Panc1 (cell line): Measurements from ENCODE around the gene FAM107B. TPM values are rescaled to one million over a fixed set of nuclear protein-coding genes. Genes with fewer than 3 reads are reported as not detected.

Experiments
- ATAC-seq: fragments of 200-7000 bp; cut with Tn5 transposase; 2 replicates; pipeline ENCODE4 v1.9.1; 2020; ENCODE audit warnings: mild to moderate bottlenecking, moderate library complexity
- BruUV-seq: library from RNA; stranded (reverse); fragments of 400-500 nt; replicated peaks from 2 replicates; lab custom pipeline; 2021; lab: Mats Ljungman, UMichigan
- CTCF ChIA-PET: fragments of 300-600 bp; sonication (Branson Sonifier 250); formaldehyde crosslinking; loops from one replicate; lab custom pipeline; 2022; ENCODE audit warnings: antibody characterized with exemption; lab: Charles Lee
- POLR2A ChIA-PET: fragments of 300-600 bp; sonication (Branson Sonifier 250); formaldehyde crosslinking; loops from one replicate; lab custom pipeline; 2022; ENCODE audit warnings: antibody characterized with exemption; lab: Charles Lee
- DNase-seq: peaks from one replicate; pipeline ENCODE4 v3.0.0-alpha.2; 2010; ENCODE audit warnings: low read depth, low spot score
- H3K27ac ChIP-seq: 2 replicates; pipeline ENCODE4 v1.5.1; 2011; ENCODE audit warnings: mild to moderate bottlenecking, low read length, inconsistent platforms
- H3K27me3 ChIP-seq: fragments of 200-500 bp; sonication (Bioruptor generic); 2 replicates; pipeline ENCODE4 v1.6.0; 2014; ENCODE audit warnings: low read length, inconsistent platforms; ENCODE audit not compliant: control insufficient read depth, insufficient read depth
- H3K36me3 ChIP-seq: fragments of 200-500 bp; sonication (Bioruptor generic); 2 replicates; pipeline ENCODE4 v1.5.1; 2014; ENCODE audit warnings: inconsistent platforms, mild to moderate bottlenecking, low read length, moderate library complexity; ENCODE audit not compliant: control insufficient read depth, insufficient read depth
- H3K4me1 ChIP-seq: 2 replicates; pipeline ENCODE4 v1.5.1; 2011; ENCODE audit warnings: inconsistent platforms, mild to moderate bottlenecking, low read length, moderate library complexity; ENCODE audit not compliant: control insufficient read depth, insufficient read depth
- H3K4me3 ChIP-seq, 2 experiments: 2 replicates each; pipeline ENCODE4 v1.5.1; 2011 to 2012; ENCODE audit warnings: low read depth in 2 of 2, low read length in 2 of 2, mild to moderate bottlenecking in 2 of 2, inconsistent platforms in 1 of 2, moderate library complexity in 1 of 2
- H3K9me3 ChIP-seq: fragments of 200-500 bp; sonication (Bioruptor generic); 2 replicates; pipeline ENCODE4 v1.5.1; 2014; ENCODE audit warnings: low read depth, mild to moderate bottlenecking, inconsistent platforms, low read length, moderate library complexity; ENCODE audit not compliant: control insufficient read depth, insufficient read depth
- POLR2AphosphoS5 ChIP-seq: IDR thresholded peaks from 2 replicates; pipeline ENCODE4 v1.6.1; 2012; ENCODE audit warnings: mild to moderate bottlenecking, low read depth, low read length, moderate library complexity
- SIN3A ChIP-seq: IDR thresholded peaks from 2 replicates; pipeline ENCODE4 v1.6.1; 2012; ENCODE audit warnings: low read depth, mild to moderate bottlenecking, low read length, moderate library complexity, borderline replicate concordance; ENCODE audit not compliant: insufficient read depth
- TCF7L2 ChIP-seq: IDR thresholded peaks from 2 replicates; pipeline ENCODE4 v1.6.1; 2011; ENCODE audit warnings: mild to moderate bottlenecking, low read depth, low read length, inconsistent platforms
- in situ Hi-C: cut with HindIII; loops from 2 replicates; pipeline ENCODE4 v1.10.0; 2016; ENCODE audit warnings: low sequenced_read_pairs, low pct_unique_long_range_greater_than_20kb
- intact Hi-C: fragments of 100-400 bp; cut with micrococcal nuclease; formaldehyde crosslinking; loops from one replicate; pipeline ENCODE4 v1.10.0; 2022; ENCODE audit not compliant: unreplicated experiment
- total RNA-seq: library from RNA; stranded (reverse); gene quantifications from one replicate; pipeline ENCODE4 v1.2.1, GENCODE V29; 2021; ENCODE audit not compliant: unreplicated experiment
- TF ChIP-seq, protein P1 (sequence below): fragments of 450-650 bp; IDR thresholded peaks from 2 replicates; pipeline ENCODE4 v1.5.1; 2017; ENCODE audit warnings: mild to moderate bottlenecking
- TF ChIP-seq, protein P2 (sequence below), 2 experiments: IDR thresholded peaks; 2 replicates each; pipeline ENCODE4 v1.6.1; 2011 to 2012; ENCODE audit warnings: low read depth in 2 of 2, control low read depth in 1 of 2, low read length in 1 of 2, mild to moderate bottlenecking in 1 of 2, moderate library complexity in 1 of 2; ENCODE audit not compliant: insufficient read depth in 1 of 2

Gene FAM107B
- total RNA-seq, 1 experiment from 2014 or later: 13.4 TPM

DNA sequence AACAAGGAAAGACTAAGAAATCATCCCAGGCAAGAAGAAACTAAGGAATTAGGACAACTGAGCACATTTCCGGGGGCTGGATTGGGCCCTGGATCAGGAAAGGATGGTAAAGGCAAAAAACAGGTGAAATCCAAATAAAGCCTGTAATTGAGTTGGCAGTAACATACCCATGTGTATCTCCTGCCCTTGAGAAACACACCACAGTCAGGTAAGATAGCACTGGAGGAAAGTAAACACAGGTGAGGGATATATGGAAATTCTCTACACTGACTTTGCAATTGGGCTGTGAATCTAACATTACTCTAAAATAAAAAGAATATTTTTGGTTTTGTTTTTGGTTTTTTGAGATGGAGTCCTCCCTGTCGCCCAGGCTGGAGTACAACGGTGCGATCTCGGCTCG lies 303.8 kb downstream of the FAM107B start:
- DNase-seq (no peak), ATAC-seq (no peak)
- ChIA-PET CTCF (no interaction called here), POLR2A (no interaction called here)
- no peaks in the 10 kb centered on the region for H3K9me3 ChIP-seq
- intact Hi-C loops (loop anchor here (10.0 kb wide), 1 partner anchor 276 kb away; no protein-coding TSS in a partner anchor), in situ Hi-C loops (no loop called here)
- no peaks in the 10 kb centered on the region for H3K4me1 ChIP-seq
- no peak overlapping the region for H3K4me3 ChIP-seq
- H3K36me3 ChIP-seq: no peaks in the 10 kb centered on the region
- H3K27ac ChIP-seq: no peak overlapping the region
- H3K27me3 ChIP-seq: no peaks in the 10 kb centered on the region
- TF ChIP-seq, protein P1, sequence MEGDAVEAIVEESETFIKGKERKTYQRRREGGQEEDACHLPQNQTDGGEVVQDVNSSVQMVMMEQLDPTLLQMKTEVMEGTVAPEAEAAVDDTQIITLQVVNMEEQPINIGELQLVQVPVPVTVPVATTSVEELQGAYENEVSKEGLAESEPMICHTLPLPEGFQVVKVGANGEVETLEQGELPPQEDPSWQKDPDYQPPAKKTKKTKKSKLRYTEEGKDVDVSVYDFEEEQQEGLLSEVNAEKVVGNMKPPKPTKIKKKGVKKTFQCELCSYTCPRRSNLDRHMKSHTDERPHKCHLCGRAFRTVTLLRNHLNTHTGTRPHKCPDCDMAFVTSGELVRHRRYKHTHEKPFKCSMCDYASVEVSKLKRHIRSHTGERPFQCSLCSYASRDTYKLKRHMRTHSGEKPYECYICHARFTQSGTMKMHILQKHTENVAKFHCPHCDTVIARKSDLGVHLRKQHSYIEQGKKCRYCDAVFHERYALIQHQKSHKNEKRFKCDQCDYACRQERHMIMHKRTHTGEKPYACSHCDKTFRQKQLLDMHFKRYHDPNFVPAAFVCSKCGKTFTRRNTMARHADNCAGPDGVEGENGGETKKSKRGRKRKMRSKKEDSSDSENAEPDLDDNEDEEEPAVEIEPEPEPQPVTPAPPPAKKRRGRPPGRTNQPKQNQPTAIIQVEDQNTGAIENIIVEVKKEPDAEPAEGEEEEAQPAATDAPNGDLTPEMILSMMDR: no peak
- TF ChIP-seq POLR2AphosphoS5: no peak
- no peak for TF ChIP-seq SIN3A
- no peak for TF ChIP-seq TCF7L2
- TF ChIP-seq, protein P2, sequence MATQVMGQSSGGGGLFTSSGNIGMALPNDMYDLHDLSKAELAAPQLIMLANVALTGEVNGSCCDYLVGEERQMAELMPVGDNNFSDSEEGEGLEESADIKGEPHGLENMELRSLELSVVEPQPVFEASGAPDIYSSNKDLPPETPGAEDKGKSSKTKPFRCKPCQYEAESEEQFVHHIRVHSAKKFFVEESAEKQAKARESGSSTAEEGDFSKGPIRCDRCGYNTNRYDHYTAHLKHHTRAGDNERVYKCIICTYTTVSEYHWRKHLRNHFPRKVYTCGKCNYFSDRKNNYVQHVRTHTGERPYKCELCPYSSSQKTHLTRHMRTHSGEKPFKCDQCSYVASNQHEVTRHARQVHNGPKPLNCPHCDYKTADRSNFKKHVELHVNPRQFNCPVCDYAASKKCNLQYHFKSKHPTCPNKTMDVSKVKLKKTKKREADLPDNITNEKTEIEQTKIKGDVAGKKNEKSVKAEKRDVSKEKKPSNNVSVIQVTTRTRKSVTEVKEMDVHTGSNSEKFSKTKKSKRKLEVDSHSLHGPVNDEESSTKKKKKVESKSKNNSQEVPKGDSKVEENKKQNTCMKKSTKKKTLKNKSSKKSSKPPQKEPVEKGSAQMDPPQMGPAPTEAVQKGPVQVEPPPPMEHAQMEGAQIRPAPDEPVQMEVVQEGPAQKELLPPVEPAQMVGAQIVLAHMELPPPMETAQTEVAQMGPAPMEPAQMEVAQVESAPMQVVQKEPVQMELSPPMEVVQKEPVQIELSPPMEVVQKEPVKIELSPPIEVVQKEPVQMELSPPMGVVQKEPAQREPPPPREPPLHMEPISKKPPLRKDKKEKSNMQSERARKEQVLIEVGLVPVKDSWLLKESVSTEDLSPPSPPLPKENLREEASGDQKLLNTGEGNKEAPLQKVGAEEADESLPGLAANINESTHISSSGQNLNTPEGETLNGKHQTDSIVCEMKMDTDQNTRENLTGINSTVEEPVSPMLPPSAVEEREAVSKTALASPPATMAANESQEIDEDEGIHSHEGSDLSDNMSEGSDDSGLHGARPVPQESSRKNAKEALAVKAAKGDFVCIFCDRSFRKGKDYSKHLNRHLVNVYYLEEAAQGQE (IDR thresholded peaks at IDR 0.05; ENCODE audit: insufficient read depth in 1 of 2, low read depth in 2 of 2, low read length in 1 of 2): no peak
- no TSS peak for BruUV-seq

DNA sequence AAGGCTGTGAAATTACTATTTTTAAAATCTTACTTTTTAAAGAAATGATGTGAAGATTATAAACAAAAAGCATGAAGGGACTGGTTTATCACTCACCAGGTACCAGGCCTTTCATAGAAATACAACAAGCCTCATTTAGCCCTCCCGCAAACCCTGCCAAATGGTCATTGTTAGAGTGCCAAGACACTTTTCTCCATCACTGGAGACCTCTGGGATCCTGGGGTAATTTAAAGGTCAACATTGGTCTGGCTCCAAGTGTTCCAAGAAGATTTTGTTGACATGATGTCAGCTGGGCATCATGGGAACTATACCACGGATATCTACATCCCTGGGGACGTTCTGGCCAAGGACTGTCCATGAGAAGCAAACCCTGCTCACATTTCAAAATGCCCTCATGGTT lies 306.0 kb downstream of the FAM107B start:
- H3K27me3 ChIP-seq: no peaks in the 10 kb centered on the region
- H3K9me3 ChIP-seq: no peaks in the 10 kb centered on the region
- POLR2A ChIA-PET: no interaction called here
- H3K27ac ChIP-seq: no peak overlapping the region
- H3K36me3 ChIP-seq: no peaks in the 10 kb centered on the region
- no TSS peak for BruUV-seq
- ATAC-seq (no peak), DNase-seq (no peak)
- H3K4me3 ChIP-seq: no peak overlapping the region
- intact Hi-C loops (no loop called here), in situ Hi-C loops (no loop called here)
- TF ChIP-seq TCF7L2 (no peak), SIN3A (no peak), POLR2AphosphoS5 (no peak)
- TF ChIP-seq, protein P2 (IDR thresholded peaks at IDR 0.05; ENCODE audit: insufficient read depth in 1 of 2, low read depth in 2 of 2, low read length in 1 of 2): no peak
- TF ChIP-seq, protein P1: no peak
- H3K4me1 ChIP-seq: no peaks in the 10 kb centered on the region
- CTCF ChIA-PET: no interaction called here

Other genes with a start within 250 kb of the FAM107B start
- gene CDNF, start 63.1 kb upstream of the FAM107B start, total RNA-seq: 0.39 TPM
- gene HSPA14, start 63.4 kb upstream of the FAM107B start, total RNA-seq: 15.9 TPM
- 10.4 TPM for gene MSANTD7, start 63.4 kb upstream of the FAM107B start, total RNA-seq
- gene SUV39H2, start 104.0 kb upstream of the FAM107B start, total RNA-seq: 21.9 TPM
- 9.1 TPM for gene DCLRE1C, start 179.2 kb upstream of the FAM107B start, total RNA-seq
- gene MEIG1, start 184.5 kb upstream of the FAM107B start, total RNA-seq: 0.54 TPM